GM18951 (cell line): ENCODE measurements around the gene PVALB.
A peak's percentile ranks its signal among the peaks of the same experiment; 100 is the strongest.

Experiments used
- POLR2A ChIP-seq: IDR thresholded peaks from 4 replicates; pipeline ENCODE4 v1.6.1; 2011; ENCODE audit warnings: mild to moderate bottlenecking; ENCODE audit not compliant: insufficient read length, insufficient read depth; ENCODE audit errors: extremely low read depth
- in situ Hi-C: fragments of 300-500 bp; cut with MboI; formaldehyde crosslinking; loops from one replicate; pipeline ENCODE4 v1.12.0; 2022; ENCODE audit warnings: low sequenced_read_pairs, mixed read lengths, inconsistent platforms; ENCODE audit not compliant: unreplicated experiment

PVALB gene

GRCh38 chr22:36795633-36796032, 21.2 kb downstream of the PVALB start:
- in situ Hi-C loops = no loop called here
- TF ChIP-seq POLR2A = no peak

- no peak for TF ChIP-seq POLR2A
- in situ Hi-C loops = no loop called here
Measured at GRCh38 chr22:36790648-36791047, 26.2 kb downstream of the PVALB start.

- no peak for TF ChIP-seq POLR2A
- in situ Hi-C loops = no loop called here
Measured at GRCh38 chr22:36787204-36787988, 29.4 kb downstream of the PVALB start.

DNA sequence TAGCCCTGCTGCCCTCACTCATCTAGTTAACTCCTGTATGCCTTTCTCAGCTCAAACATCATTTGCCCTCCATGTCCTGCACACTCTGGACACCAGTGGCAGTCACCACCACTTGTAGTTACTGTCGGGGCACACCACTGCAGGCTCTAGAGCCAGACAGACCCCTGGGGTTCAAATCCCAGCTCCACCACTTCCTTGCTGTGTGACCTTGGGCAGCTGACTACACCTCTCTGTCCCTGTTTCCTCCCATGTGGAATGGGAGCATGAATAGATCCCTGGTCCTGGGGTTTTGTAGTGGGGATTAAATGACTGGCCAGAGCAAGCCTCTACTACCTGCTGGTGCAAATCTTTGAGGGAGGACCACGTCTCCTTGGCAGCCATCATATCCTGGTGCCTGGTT, 33.1 kb downstream of the PVALB start:
- in situ Hi-C loops = no loop called here
- TF ChIP-seq POLR2A = no peak

- in situ Hi-C loops = no loop called here
- TF ChIP-seq POLR2A = no peak
Measured at GRCh38 chr22:36781656-36782627, 34.9 kb downstream of the PVALB start.

- no peak for TF ChIP-seq POLR2A
- in situ Hi-C loops = loop anchor here (10.0 kb wide), 1 partner anchor 207 kb away; no protein-coding TSS in a partner anchor
Measured at GRCh38 chr22:36778020-36778419, 38.8 kb downstream of the PVALB start.

- in situ Hi-C loops = loop anchor here (10.0 kb wide), 1 partner anchor 208 kb away; no protein-coding TSS in a partner anchor
Measured at GRCh38 chr22:36776722-36777121, 40.1 kb downstream of the PVALB start.

DNA sequence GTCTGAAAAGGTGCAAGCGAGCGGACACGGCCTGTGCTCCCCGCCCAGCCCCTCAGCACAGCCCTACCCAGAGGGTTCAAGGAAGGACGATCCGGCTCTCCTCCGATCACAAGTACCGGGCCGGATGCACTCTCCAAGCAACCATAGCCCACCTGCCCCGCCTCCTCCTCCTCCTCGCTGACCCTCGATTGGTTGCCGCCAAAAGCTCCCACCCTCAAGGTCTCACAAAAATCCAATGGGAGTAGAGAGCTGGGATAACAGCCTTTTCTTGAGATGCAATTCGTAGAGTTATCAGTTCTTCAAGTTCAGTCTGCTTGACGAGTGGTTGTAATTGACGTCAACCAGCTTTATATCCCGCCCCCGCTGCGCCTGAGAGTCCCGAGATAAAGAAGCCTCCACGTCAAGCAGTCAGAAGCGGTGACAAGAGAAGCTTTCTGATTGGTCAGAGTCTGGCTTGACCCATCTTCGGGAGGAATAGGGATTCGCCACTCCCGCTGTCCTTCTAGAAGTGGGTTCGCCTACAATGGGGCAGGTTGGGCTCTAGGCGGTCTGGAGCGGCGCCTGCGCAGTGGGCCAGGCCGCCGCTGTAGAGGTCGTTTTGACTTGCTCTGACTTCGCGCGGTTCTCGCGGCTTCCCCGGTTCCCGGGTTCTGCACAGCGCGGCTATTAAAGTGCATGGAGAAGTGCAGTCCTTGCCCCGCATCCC, 40.7 kb downstream of the PVALB start, which contains the start of gene IFT27:
Gene IFT27, minus strand, starts transcription at position 156 of the 706 bp plus-strand sequence. CDS start 412 bp downstream, outside the sequence.
- in situ Hi-C loops = loop anchor here (10.0 kb wide), 1 partner anchor 209 kb away; no protein-coding TSS in a partner anchor
- peak; percentile 62 for TF ChIP-seq POLR2A

More at GRCh38 chr22:36776722-36777121, 40.1 kb downstream of the PVALB start:
- no peak for TF ChIP-seq POLR2A

DNA sequence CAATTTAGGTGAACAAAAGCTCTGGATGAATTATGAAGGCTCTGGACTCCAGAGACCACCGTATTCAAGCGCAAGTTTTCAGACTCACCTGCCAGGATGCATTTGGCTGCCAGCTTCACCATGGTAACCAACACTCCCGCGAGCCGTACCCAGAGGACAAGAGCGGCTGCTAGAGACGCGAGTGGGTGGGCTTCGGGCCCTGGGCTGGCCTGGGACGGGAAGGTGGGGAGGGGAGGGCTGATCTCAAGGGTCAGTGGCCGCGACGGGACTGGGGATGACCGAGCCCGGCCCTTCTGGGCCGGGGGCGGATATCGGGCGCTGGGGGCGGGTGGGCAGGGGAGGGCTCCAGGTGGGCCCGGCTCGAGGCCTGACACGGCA, 41.3 kb downstream of the PVALB start:
- TF ChIP-seq POLR2A = no peak
- in situ Hi-C loops = loop anchor here (10.0 kb wide), 1 partner anchor 209 kb away; no protein-coding TSS in a partner anchor

DNA sequence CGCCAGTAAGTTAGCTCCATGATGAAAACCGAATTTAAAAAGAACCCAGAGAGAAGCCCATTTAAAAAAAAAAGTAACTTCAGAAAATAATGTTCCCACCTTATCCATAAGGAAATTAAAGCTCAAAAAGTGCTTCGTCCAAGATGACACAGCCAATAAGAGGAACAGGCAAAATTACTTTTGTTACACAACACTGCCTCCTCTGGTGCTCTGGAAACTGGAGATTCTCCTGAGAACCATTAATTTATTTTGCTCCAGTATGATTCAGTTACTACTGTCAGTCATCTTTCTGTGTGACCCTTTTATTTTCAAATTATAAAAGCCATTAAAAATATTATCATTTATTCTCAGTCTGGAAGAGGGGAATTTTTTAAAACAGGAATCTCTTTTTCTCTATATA, 42.9 kb downstream of the PVALB start:
- TF ChIP-seq POLR2A = no peak
- in situ Hi-C loops = loop anchor here (10.0 kb wide), 1 partner anchor 211 kb away; no protein-coding TSS in a partner anchor

GRCh38 chr22:36772451-36772850, 44.4 kb downstream of the PVALB start:
- in situ Hi-C loops = loop anchor here (10.0 kb wide), 1 partner anchor 212 kb away; no protein-coding TSS in a partner anchor
- TF ChIP-seq POLR2A = no peak

DNA sequence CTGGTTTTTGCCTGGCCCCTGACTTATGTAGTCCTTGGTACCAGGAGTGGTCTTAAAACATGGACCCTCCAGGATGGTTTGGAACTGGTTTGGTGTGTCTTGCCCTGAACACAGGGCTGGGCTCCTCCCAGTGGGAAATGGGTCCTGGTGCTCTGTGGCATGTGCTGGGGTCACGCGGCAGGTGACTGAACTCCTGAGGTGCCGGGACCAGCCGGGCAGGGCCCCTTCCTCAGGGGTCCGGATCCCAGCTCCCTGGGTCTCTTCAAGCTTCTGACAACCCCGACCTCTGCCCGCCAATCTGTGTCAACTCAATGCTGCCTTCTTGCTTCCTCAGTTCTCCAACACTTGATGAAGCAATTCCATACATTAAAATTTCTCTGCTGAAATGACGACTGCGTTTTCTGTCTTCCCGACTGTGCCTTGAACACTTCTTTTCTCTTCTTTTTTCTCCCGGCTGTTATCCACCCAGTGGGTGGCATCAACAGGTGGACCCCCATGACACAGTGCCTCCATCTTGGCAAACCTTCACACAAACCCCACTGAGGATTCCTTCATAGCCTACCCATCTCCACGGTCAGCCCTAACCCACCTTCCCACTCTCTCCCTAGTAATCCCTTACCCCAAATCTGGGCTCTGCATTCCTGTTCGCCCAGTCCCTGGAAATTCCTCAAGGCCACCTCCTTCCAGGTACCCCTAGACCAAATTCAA, 45.3 kb downstream of the PVALB start:
- in situ Hi-C loops = loop anchor here (10.0 kb wide), 1 partner anchor 213 kb away; no protein-coding TSS in a partner anchor
- no peak for TF ChIP-seq POLR2A
